ENCODE measurements around the gene OR2A12.
A peak's percentile ranks its signal among the peaks of the same experiment; 100 is the strongest.
"Not testable (repeated sequence)": the region's sequence is repeated elsewhere in the genome, so short reads cannot be mapped to it uniquely, and the experiment has no call there.

The OR2A12 gene

GRCh38 chr7:144113651-144114050 is 27.6 kb downstream of the OR2A12 start:
- DNase-seq (ENCODE audit: low read depth in 3 of 3, low spot score in 1 of 3): no peak

DNA sequence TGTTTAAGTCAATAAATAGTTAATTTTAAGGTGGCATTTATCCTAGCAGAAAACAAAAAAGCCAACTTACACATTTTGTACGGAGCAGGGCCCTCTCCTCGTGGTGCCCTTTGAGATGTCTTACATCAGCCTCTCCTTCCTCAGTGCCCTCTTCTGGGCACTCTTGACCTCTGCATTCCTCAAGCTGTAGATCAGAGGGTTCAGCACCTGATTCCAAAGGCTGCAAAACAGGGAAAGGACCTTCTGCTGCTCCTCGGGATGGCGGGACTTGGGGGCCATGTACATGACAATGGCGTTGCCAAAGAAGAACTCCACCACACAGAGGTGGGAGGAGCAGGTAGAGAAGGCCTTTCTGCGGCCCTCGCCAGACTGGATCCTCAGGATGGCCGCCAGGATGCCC is 32.3 kb downstream of the OR2A12 start:
- DNase-seq (ENCODE audit: low read depth in 3 of 3, low spot score in 1 of 3): no peak

DNA sequence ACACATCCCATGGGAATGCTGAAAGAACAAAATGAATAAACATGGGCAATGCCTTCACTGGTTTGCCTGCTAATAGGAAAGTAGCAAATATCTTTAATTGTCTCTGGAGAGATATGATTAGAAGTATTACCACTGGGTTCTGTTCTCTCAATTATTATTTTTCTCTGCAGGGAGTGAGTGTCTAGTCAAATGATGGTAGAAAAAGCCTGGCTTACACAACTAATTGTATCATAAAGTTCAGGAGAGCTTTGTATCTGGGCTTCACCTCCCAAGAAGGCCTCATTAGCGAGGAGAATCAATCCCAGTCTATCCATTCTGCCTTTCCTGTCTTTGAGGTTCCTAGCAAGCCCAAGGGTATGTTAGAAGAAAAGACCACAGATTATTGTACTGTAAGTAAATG is 36.8 kb downstream of the OR2A12 start, which contains the start of gene OR2A14:
Gene OR2A14 (plus strand): TSS at position 301 of the 400 bp plus-strand sequence. CDS start 5,937 bp downstream, outside the sequence.
- no peak for DNase-seq (ENCODE audit: low read depth in 3 of 3, low spot score in 1 of 3)

DNA sequence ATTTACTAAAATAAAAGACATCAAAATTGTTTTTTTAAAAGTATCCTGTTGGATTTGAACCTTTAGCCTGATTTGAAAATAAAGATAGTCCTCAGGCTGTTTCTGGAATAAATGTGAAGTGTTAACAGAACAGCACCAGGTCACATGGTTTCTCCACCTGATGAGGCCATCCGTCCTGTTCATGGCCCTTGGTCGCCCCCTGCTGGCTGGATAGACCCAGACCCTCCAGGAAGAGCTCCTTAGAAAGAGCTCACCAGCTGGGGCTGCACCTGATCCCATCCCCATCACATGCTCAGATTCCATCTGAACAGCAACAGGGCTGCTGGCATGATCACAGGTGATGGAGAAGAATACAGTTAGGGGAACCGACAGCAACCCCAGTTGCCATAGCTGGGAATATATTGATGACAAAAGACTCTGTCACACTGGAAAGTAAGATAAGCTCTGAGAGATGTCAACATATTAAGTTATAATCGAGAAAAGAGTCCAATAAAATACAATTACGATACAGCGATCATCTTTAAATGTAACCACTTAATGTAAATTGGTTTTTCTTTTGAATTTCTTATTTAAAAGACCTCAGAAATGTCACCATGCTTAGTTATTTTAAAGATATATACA is 41.7 kb downstream of the OR2A12 start:
- DNase-seq (ENCODE audit: low read depth in 3 of 3, low spot score in 1 of 3): peak; percentile 58 to 90 (median 66)

GRCh38 chr7:144129601-144130000 is 43.5 kb downstream of the OR2A12 start:
- DNase-seq (ENCODE audit: low read depth in 3 of 3, low spot score in 1 of 3): not testable (repeated sequence)

- no peak for DNase-seq (ENCODE audit: low read depth in 3 of 3, low spot score in 1 of 3)
Measured at GRCh38 chr7:144130730-144131129, 44.7 kb downstream of the OR2A12 start.

DNA sequence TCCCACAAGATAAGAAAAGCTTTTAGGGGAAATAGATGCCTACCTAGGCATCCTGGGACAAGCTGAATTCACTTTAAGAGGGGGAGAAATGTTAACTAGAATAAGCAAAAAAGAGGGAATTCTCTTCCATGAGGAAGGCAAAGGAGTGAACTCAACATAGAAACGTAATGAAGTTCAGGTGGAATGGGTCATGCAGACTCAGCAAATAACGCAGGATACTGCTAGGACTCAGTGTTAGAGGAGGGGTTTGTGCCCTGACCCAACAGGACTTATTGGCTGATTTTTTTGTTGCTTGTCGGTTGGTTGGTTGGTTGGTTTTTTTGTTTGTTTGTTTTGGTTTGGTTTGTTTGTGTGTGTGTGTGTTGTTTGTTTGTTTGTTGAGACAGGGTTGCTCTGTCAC is 46.2 kb downstream of the OR2A12 start:
- no peak for DNase-seq (ENCODE audit: low read depth in 3 of 3, low spot score in 1 of 3)

DNA sequence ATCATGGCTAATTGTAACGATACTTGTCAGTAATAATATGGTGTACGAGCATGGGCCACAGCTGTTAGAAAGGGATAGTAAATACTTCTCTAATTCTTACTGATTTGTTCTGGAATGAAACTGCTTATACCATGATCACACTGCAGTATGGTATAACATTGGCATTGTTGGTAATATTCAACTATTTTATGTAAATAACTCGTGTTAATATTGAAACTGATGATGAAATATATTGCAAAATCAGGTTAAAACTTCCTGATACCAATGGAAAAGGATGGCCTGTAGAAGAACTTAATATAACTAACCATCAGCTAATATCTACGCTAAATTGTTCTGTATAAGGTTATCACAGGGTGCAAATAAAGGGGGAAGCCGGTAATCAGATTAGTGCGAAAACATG is 47.2 kb downstream of the OR2A12 start:
- no peak for DNase-seq (ENCODE audit: low read depth in 3 of 3, low spot score in 1 of 3)

DNA sequence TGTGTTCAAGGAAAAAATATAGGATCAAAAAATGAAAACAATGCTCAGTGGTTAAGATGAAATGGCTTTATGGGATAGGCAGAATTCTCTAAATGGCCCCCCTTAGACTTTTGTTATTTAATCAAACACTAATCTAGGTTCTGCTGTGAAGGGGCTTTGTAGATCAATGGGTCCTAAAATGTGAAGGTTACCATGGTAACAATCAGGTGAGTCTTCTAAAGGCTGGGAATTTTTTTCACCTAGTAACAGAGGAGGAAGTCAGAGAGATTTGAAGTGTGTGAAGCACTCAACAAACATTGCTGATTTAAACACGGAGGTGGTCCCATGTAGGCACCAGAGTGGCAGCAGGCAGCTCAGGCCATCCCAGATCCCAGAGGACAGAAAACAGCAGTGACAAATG is 48.0 kb downstream of the OR2A12 start:
- DNase-seq (ENCODE audit: low read depth in 3 of 3, low spot score in 1 of 3): no peak

GRCh38 chr7:144137501-144137900 is 51.4 kb downstream of the OR2A12 start:
- DNase-seq (ENCODE audit: low read depth in 3 of 3, low spot score in 1 of 3): no peak

DNA sequence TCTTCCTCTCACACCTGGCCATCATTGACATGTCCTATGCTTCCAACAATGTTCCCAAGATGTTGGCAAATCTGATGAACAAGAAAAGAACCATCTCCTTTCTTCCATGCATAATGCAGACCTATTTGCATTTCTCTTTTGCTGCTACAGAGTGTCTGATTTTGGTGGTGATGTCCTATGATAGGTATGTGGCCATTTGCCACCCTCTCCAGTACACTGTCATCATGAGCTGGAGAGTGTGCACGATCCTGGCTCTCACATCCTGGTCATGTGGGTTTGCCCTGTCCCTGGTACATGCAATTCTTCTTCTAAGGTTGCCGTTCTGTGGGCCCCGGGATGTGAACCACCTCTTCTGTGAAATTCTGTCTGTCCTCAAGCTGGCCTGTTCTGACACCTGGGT is 56.1 kb downstream of the OR2A12 start:
- DNase-seq (ENCODE audit: low read depth in 3 of 3, low spot score in 1 of 3): no peak

DNA sequence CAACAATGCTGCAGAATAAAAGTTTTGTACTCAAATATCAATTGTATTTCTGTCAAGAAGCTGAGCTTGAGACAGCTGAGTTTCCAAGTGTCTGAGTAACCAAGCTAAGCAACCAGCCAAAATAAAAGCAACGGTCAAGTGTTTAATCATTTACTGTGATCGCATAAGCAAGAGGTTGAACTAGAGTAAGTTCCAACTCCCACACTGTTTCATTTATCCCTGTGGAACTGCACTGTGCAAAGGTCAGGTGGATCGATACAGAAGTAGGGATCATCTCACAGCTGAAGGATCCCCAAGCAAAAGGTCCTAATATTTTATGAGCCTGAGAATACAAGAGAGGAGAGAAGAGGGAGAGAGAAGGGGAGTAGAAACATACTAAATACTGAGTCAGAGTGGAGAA is 58.3 kb downstream of the OR2A12 start:
- DNase-seq (ENCODE audit: low read depth in 3 of 3, low spot score in 1 of 3): no peak

- DNase-seq (ENCODE audit: low read depth in 3 of 3, low spot score in 1 of 3): no peak
Measured at GRCh38 chr7:144148224-144148827, 62.2 kb downstream of the OR2A12 start.

All from stimulated activated CD4-positive, alpha-beta T cell treated with anti-CD3 and anti-CD28 coated beads, TNF-alpha, amount 100 ng/mL, for 1 hour (primary cell).